Stimulated activated CD4-positive, alpha-beta T cell treated with anti-CD3 and anti-CD28 coated beads, TNF-alpha, amount 100 ng/mL, for 24 hours (primary cell): ENCODE measurements around the gene SLC7A14.

Experiments used
- DNase-seq, 3 experiments: peaks; one replicate each; pipeline ENCODE4 v3.0.0-alpha.2; 2020; ENCODE audit warnings: low read depth in 3 of 3

The SLC7A14 gene

DNA sequence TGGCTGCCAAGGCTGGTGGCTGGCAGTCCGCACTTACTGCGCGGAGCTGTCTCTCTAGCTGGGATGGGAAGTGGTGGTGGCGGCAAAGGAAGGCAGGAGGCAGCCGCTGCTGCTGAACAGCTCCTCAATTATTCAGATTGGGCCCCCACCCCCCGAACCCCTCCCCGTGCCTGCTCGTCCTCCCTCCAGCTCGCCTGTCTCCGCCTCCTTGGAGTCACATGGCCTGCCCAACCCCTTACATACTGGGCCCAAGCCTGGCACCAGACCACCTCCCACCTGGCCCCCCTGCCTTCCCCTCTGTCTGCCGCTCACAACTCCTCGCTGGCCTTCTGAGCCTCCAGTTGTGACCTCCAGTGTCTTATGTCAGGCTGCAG is at the start of gene SLC7A14:
TSS of gene SLC7A14 (minus strand) at position 139 of the 374 bp plus-strand sequence. CDS start 59,139 bp downstream, outside the sequence.
- DNase-seq, result no peak

DNA sequence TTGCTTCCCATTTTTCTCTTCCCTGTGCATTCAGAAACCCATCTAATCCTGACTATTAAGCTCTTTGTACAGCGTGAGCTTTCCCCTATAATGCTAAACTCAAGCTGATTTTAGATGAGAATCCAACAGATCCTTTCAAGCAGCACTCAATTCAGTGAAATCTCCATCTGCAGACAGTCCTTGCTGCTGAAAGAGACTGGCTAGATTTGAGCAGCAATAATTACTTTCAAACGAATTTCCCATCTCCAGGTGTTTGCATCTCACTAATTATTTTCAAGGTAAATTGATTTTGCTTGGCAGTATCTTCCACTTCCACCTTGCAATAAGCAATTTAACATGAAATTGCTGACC is 49.5 kb upstream of the SLC7A14 start:
- no peak for DNase-seq

DNA sequence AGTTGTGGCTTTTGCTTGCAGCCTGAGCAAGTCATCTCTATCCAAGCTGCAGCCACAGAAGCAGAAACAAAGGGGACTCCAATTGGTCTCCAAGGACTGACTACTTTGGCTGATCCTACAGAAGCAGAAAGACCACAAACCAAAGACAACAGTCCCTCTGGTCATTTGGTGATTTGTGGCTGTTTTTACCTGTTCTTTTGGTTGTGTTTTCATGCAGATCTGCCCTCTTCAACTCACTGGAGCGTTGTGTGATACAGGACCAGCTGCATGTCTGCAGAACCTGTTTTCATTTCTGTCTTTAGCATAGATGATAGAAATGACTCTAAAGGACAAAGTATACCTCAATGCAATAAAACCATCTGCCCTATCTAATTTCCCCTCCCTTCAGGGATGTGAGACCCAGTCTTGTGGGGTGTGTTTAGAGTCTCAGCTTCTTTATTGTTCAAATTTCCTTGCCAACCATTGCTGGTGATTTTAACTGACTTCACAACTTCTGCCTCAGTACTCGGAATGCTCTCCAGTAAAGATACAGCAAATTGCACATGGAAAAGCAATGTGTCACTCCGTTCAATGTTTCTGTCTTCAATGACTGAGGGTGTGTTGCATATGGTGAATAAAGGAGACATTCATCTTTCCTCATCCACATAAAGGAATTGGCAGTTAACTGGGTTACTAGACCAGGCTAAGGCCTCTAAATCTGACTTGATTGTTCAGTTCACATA is 48.9 kb upstream of the SLC7A14 start:
- DNase-seq, result no peak

DNA sequence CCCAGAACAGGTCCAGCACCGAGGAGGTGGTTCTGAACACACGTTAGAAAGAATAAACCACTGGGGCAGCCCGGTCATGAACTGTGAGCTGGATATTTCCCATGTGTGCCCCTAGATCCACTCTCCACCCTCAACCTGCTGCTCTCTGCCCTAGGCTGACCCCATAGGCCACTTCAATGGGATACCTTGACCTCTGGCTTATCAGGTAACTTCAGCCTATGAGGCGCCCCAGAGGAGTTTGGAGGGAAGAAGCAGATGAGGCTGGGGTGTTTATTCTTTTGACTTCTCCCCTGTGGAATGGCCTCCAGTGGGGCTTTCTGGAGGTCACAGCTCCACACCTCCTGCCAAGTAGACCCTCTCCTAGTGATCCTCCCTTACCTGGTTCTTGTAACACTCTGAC is 47.7 kb upstream of the SLC7A14 start:
- DNase-seq, result no peak

DNA sequence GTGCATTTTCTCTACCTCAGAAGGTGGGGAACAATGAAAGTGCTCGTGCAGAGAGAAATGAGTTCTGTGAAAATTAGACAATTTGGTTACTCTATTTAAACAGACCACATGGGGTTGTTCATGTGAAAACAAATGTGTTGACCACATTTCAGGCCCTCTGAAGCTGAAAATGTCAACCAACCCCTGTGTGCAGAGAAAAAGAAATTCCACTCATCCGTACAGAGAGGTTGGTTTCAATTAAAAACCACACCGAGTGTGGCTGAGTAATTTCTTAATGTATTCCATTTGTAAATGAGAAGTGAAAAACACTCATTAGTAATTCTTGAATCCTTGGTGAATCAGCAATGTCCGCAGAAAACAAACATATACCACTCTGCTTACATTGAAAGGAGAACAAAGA is 46.9 kb upstream of the SLC7A14 start:
- no peak for DNase-seq

DNA sequence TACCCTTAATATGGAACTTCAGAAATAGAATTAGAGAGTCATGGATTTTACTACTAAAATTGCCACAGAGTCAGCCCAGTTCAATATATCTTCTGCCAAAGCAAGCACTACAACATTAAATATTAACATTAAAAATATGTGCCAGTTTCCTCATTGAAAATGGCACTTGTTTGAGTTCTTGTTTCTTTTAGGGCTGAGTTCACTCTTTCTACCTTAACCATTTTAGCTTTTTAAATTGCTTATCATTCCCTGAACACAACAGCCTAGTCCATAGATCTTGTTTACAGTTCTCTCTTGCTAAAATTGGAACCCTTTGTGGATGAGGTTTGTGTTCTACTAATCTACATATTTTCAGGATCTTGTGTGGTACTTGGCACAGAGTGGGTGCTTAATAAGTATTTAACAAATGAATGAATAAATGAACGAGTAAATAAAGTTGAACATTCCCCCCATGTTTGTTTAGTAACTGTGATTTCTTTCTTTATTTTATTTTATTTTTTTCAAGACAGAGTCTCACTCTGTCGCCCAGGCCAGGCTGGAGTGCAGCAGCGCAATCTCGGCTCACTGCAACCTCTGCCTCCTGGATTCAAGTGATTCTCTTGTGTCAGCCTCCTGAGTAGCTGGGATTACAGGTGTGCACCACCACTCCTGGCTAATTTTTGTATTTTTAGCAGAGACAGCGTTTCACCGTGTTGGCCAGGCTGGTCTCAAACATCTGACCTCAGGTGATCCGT is 46.0 kb upstream of the SLC7A14 start:
- DNase-seq, result no peak

DNA sequence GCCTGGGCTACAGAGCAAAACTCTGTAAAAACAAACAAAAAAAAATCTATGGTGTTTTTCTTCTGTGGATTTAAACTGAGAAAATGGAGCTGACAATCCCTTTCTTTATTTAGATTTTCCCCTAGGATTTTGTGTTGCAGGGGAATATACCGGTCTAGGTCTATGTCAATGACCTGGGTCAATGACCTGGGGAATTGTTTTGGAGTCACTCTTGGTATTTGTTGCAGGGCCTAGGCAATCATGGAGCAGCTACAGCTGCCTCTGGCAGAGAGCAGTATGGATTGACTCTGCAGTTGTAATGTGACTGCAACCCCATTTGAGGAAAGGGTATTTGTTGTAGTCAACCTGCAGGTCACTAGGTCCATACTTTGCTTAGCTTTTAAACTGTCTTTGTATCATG is 37.6 kb upstream of the SLC7A14 start:
- no peak for DNase-seq

DNA sequence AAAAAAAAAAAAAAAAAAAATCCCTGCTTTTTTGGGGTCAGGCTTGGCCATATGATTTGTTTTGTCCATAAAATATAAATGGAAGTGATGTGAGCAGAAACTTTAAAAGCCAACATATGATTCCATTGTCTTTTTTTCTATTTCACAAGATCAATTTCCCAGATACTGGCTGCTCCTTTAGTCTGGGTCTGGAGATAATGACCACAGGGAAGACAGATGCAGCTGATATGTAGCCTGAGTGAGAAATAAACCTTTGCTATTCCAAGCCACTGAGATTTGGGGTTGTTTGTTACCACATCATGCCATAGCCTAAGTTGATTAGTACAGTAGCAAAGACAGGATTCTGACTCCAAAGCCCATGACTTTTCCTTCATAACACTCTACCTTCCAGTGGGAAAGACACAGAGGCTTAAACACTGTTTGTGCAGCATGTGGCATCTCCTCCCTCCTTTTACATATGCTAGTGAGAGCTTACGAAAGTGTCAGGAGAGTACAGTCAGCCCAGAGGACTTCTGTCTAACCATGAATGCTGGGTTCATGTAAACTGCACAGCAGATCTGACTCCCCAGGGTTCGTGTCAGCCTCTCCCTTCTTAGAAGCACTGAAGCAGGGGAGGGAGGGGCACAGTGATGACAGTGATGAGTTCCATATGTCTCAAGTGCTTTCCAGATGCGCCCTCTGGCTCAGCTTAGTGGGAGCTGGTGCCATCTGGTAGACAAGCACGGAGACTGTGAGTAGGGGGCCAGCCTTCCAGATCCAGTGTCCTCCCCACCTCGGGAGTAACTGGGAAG is 36.7 kb upstream of the SLC7A14 start:
- no peak for DNase-seq

DNA sequence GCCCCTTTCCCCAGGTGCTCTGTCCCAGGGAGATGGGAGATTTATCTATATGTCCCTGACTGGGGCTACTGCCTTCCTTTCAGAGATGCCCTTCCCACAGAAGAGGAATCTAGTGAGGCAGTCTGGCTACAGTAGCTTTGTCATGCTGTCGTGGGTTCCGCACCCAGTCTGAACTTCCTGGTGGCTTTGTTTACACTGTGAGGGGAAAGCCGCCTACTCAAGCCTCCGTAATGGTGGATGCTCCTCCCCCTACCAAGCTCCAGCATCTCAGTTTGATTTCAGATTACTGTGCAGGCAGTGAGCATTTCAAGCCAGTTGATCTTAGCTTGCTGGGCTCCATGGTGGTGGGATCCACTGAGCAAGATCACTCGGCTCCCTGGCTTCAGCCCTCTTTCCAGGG is 35.4 kb upstream of the SLC7A14 start:
- DNase-seq, result no peak

DNA sequence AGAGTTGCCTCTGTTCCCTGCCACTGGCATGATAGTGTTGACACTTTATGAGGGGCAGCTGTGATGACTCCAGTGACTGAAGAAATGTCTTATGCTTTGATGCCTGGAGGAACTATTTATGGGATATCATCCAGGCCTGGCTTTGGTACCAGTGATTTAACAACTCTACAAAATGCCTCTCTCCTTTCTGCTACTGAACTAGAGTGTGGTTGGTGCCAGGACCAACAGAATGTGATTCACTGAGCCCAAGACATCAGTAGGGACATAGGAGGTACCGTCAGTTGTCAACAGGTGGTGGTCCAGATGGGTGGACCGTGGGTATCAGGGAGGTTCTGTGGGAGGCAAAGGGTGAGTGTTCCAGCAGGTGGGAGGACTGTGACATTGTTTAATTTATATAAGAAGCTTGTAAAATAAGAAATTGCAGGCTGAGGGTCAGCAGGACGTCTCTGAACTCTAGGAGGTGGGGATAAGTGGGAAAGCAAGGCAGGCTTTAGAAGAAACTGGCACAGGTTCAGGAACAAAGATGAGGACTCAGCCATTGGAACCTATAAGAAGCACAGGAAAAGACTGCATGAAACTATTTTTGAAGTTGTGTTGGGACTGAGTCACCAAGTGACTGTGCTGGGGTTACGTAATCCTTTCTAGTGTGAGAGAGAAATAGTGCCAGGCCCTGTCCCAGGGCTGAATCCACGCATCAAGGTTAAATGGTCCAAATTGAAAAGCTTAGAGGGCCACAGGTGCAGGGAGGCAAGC is 28.5 kb upstream of the SLC7A14 start:
- DNase-seq, result no peak

DNA sequence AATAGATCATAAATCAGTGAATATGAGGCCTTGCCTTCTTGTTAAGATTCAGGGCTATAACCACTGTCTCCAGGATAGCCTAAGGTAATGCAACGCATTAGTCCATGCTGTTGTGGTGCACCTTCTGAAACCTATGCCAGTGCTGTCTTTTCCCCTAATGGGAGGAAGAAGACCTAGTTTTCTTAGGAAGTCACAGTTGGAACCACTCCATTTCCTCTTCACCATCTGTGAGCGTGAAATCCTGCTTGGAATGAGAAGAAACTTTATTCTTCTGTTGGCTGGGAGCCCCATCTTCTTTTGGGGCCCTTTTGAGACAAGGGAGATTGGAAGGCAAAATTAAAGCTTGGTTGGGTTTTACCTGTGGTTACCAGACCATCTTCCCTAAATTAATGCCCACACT is 25.9 kb upstream of the SLC7A14 start:
- no peak for DNase-seq

DNA sequence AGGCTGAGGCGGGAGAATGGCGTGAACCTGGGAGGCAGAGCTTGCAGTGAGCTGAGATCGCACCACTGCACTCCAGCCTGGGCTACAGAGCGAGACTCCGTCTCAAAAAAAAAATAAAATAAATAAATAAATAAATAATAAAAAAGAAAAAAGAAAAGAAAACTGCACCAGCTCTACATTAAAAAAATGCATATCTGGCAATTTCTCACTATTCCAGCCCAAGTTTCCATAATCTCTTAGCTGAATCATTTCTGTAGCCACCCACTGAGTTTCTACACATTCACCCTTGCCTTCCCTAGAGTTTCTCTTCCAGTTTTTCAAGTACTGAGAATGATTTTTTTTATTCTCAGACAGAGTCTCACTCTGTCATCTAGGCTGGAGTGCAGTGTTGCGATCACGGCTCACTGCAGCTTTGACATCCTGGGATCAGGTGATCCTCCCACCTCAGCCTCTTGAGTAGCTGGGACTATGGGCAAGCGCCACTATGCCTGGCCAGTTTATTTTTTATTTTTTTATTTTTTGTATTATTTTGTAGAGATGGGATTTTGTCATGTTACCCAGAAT is 24.5 kb upstream of the SLC7A14 start:
- no peak for DNase-seq

DNA sequence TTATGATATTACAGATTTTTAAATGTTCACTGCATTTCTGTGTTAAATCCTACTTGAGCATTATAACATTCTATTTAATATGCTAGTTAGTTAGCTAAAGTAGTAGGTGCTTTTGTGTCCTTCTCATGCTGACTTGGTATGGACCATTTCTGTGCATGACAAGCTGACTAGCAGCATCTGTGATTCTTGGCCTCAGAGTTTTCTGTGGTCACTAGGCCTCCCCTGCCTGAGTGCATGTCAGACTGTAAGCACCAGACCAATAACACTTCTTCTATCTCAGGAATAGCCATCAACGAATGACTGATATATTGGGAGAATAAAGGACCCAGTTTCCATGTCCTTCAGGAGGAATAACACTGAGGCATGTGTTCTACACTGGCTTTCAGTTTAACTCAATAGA is 22.6 kb upstream of the SLC7A14 start:
- no peak for DNase-seq

DNA sequence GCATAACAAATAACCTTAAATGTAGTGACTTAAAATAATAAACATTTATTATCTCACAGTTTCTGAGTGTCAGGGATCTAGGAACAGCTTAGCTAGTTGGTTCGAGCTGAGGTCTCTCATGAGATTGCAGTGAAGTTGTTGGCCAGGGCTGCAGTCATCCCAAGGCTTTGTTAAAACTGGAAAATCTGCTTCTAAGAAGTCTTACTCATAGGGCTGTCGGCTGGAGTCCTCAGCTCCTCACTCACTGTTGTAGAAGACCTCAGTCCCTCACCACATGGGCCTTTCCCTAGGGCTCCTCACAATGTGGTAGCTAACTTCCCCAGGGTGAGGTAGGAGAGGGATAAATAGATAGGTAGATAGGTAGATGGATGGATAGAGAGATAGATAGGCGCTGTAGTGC is 20.8 kb upstream of the SLC7A14 start:
- DNase-seq, result no peak

DNA sequence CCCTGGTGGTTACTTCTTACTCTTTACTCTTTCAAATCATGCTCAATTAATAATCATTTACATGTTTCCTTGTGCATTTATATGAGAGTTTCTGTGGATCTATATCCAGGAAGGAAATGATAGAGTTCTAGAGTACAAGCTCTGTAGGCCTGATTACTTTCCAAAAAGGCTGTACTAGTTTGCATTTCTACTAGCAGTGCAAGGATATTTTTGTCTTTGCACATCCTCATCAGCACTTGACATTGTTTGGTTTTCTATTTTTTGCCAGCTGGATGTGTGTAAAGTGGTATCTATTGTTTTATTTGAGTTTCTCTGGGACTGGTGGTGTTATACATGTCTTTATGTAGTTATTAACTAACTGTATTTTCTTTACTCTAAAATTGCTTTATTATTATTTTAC is 19.6 kb upstream of the SLC7A14 start:
- no peak for DNase-seq

DNA sequence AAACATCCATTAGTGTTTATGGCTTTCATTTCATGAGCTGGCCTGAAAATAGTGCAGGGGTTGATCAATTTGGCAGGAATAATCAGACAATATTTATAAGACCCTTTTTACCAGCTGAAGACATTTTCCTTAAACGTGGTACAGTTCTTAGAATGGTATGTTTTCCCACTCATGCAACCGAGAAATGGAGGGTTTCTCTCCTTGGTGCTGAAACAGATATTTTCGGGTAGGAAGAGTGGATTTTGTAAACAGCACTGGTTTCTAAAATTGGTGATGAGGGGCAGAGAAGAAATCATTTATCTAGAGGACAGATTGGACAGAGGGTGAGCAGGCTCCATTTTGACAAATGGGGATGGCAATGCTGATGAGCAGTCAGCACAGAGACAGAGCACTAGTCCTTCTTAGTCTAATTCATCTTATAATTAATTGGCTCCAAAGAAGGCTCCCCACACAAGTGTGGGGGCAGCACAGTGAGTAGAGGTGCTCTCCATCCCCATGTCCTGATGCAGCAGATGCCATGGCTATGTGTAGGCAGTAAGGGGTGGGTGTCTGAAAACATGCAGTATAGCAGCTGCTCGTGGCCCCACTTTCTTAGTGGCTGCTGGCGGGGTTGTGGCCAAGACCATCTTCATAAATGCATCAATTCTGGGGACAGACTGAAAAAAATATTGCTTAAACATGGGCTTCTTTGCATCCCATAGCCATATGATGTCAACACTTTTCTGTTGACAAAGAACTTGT is 18.1 kb upstream of the SLC7A14 start:
- no peak for DNase-seq

DNA sequence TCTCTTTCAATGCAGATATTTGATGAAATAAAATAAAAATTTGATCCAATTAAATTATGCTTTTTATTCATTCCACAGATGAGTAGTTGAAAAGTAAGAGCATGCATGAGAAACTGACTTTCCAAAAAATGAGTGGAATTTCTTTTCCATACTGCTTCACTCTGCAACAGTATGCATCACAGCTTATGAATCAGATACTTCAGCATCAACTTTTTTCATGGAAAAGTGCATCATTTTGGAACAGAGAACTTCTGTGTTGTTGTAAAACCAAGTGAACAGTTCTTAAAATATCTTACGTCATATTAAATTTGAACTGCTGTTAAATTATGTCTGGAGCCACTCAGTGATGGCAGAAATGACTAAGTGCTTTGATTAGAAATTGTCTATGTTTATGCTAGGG is 16.7 kb upstream of the SLC7A14 start:
- DNase-seq, result no peak

DNA sequence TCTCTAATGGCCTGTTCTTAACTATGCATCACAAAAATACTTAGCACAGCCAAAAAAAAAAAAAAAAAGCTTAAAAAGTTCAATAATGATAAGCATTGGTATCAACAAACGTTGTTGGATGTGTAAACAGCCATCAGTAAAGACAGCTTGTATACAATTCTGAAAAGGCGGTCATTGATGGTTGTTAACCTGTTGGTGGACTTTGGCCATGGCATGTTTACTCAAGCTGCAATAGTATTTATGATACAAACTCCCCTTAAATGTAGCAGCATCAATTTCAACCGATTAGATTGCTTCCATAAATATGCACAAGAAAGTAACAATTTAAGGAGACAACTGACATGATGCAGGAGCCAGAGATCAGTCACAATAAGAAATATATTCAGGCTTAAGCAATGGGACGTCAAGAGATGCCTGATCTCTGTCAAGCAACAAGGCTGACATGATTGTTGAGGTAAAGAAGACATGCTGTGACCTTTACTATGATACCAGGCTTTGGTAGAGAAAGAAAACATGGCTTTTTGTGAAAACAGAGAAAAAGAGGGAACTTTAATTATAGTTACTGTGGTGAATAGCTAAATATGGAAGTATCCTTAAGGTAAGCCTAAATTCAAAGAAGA is 14.2 kb upstream of the SLC7A14 start:
- DNase-seq, result no peak

DNA sequence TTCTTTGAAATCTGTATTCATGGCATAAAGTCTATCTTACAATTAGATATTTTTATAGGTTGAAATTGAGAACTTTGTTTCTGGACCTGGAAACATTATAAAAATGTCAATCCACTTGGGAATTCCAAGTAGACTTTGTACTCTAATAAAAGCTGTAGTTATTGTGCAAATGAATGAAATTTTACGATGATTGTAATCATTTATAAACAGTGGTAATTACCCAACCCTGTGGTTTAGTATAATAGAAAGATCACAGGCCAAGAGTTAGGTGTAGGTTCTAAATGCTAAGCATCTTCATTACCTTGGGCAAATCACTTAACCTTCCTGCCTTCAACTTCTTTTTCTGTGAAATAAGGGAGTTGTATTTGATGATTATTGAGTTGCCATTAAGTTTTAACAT is 13.2 kb upstream of the SLC7A14 start:
- no peak for DNase-seq

DNA sequence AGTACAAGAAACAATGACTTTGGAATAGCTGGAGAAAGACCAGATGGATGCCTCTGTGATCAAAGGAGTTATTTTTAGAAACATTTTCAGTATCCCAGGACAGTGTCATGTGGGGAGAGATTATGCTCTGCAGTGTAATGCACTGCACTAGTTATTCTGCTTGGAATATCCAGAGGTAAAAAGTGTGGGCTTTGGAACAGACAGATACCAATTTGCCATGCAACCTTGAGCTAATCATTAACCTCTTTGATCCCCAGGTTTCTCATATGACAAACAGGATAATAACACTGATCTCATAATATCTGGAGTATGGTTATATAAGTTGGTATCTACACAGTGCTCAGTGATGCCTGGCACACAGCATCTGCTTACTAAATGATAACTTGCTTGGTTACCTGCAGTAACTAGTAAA is 12.2 kb upstream of the SLC7A14 start:
- DNase-seq, result no peak

DNA sequence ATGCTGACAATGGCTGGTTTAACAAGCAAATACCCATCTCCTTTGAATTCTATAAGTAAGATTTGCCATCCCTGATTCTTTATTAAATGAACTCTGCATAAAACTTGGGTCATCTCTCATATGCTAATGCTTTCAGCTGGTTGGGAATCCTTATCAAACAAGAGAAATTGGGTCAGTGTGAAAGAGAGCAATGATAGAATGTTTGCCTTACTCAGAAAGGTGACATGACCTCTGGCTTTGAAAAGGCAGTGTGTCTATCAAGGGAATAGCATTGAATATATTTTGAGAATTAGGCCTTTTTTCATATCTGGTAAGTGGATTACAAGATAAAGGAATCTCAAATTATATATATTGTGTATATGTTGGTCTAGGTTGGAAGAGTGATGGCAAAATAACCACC is 8.7 kb upstream of the SLC7A14 start:
- DNase-seq, result no peak
